GM19467 (cell line): ENCODE results near the gene MFAP2.

ENCODE experiments used
- ATAC-seq: cut with Tn5 transposase; IDR thresholded peaks from one replicate; pipeline ENCODE4 v1.9.1; 2021; ENCODE audit warnings: mild to moderate bottlenecking, moderate library complexity; ENCODE audit not compliant: unreplicated experiment

The MFAP2 gene

GRCh38 chr1:17008208-17008855 is 27.9 kb upstream of the MFAP2 start:
- ATAC-seq: no peak

GRCh38 chr1:17007121-17007520 is 26.7 kb upstream of the MFAP2 start:
- no peak for ATAC-seq

- no peak for ATAC-seq
Measured at GRCh38 chr1:17005365-17005740, 24.9 kb upstream of the MFAP2 start.

- no peak for ATAC-seq
Measured at GRCh38 chr1:17004466-17005364, 24.3 kb upstream of the MFAP2 start.

GRCh38 chr1:17002524-17002902 is 22.1 kb upstream of the MFAP2 start:
- ATAC-seq: no peak

- ATAC-seq: no peak
Measured at GRCh38 chr1:17001760-17002523, 21.5 kb upstream of the MFAP2 start.

GRCh38 chr1:16999863-17000262 is 19.4 kb upstream of the MFAP2 start:
- ATAC-seq: no peak

GRCh38 chr1:16998589-16998988 is 18.2 kb upstream of the MFAP2 start:
- no peak for ATAC-seq

- no peak for ATAC-seq
Measured at GRCh38 chr1:16996845-16997244, 16.4 kb upstream of the MFAP2 start.

- ATAC-seq: no peak
Measured at GRCh38 chr1:16993521-16994038, 13.2 kb upstream of the MFAP2 start.

- ATAC-seq: no peak
Measured at GRCh38 chr1:16992675-16993074, 12.3 kb upstream of the MFAP2 start.

- no peak for ATAC-seq
Measured at GRCh38 chr1:16992102-16992501, 11.7 kb upstream of the MFAP2 start.

- no peak for ATAC-seq
Measured at GRCh38 chr1:16991571-16991970, 11.2 kb upstream of the MFAP2 start.

GRCh38 chr1:16989676-16990391 is 9.4 kb upstream of the MFAP2 start:
- ATAC-seq: no peak

- no peak for ATAC-seq
Measured at GRCh38 chr1:16988210-16988609, 7.8 kb upstream of the MFAP2 start.

- no peak for ATAC-seq
Measured at GRCh38 chr1:16986962-16987361, 6.5 kb upstream of the MFAP2 start.

GRCh38 chr1:16986560-16986959 is 6.1 kb upstream of the MFAP2 start:
- no peak for ATAC-seq

- no peak for ATAC-seq
Measured at GRCh38 chr1:16986113-16986512, 5.7 kb upstream of the MFAP2 start.

- no peak for ATAC-seq
Measured at GRCh38 chr1:16984717-16985116, 4.3 kb upstream of the MFAP2 start.

- ATAC-seq: no peak
Measured at GRCh38 chr1:16983649-16984048, 3.2 kb upstream of the MFAP2 start.

- ATAC-seq: no peak
Measured at GRCh38 chr1:16982902-16983301, 2.5 kb upstream of the MFAP2 start.
